SJCRH30 (cell line): ENCODE results near the gene ERMAP. TPM values are rescaled to one million over a fixed set of nuclear protein-coding genes. Genes with fewer than 3 reads are reported as not detected.

ENCODE experiments used
- DNase-seq, 2 experiments: peaks; one replicate each; pipeline ENCODE4 v3.0.0-alpha.2; 2015 to 2020
- H3K27ac ChIP-seq: fragments of 250-450 bp; sonication (Bioruptor Pico); 2 replicates; pipeline ENCODE4 v1.5.1; 2020; ENCODE audit warnings: mild to moderate bottlenecking, moderate library complexity
- H3K27me3 ChIP-seq: fragments of 250-450 bp; sonication (Bioruptor Pico); 2 replicates; pipeline ENCODE4 v1.5.1; 2020; ENCODE audit warnings: mild to moderate bottlenecking, moderate library complexity
- H3K36me3 ChIP-seq: fragments of 250-450 bp; sonication (Bioruptor Pico); 2 replicates; pipeline ENCODE4 v1.5.1; 2020; ENCODE audit warnings: mild to moderate bottlenecking, moderate library complexity
- H3K4me1 ChIP-seq: fragments of 250-450 bp; sonication (Bioruptor Pico); 2 replicates; pipeline ENCODE4 v1.5.1; 2020; ENCODE audit warnings: mild to moderate bottlenecking, moderate library complexity
- H3K4me3 ChIP-seq: fragments of 250-450 bp; sonication (Bioruptor Pico); 2 replicates; pipeline ENCODE4 v1.5.1; 2020; ENCODE audit warnings: mild to moderate bottlenecking, moderate library complexity
- H3K9me3 ChIP-seq: fragments of 250-450 bp; sonication (Bioruptor Pico); replicated peaks from 2 replicates; pipeline ENCODE4 v1.5.1; 2020; ENCODE audit warnings: mild to moderate bottlenecking, moderate library complexity
- total RNA-seq: library from RNA; depleted of rRNA; stranded (reverse); fragments of >200 nt; shearing (Covaris generic); gene quantifications from 2 replicates; pipeline ENCODE4 v1.2.3, GENCODE V29; 2014

The ERMAP gene
- total RNA-seq, 1 experiment from 2014 or later, result 1.8 TPM

DNA sequence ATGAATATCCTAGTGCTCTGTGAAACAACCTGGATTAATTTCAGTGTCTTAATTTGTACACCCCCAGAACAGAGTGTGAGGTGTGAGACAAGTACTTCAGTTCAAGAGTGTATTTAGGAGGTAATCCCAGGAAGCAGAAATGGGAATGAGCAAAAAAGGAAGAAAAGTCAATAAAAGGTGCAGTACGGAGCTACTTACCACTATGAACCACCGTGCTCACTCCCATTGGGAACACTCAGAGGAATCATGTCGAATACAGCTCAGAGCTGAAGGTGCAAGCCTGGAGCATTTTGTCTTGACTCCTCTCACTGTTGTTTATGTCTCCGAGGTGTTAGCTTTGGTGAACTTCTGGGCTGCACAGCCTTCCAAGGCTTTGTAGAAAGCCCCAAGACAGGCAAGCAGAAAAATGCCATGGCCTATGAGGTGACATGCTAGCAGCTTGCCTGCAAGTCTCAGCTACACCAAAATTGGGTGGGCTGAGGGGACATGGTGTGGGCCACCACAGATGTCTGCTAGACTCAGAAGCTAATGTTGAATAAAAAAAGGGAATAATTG is 7.6 kb downstream of the ERMAP start:
- Histone ChIP-seq H3K4me3 (peak overlapping the region; percentile 47), H3K27ac (peak overlapping the region; percentile 24; the same call in 1 of the 2 replicates), H3K9me3 (no peaks in the 10 kb centered on the region), H3K4me1 (peaks cover 26% of the 10 kb centered on the region), H3K36me3 (no peaks in the 10 kb centered on the region), H3K27me3 (no peaks in the 10 kb centered on the region)
- DNase-seq, result peak in 1 of 2 experiments; percentile 42

DNA sequence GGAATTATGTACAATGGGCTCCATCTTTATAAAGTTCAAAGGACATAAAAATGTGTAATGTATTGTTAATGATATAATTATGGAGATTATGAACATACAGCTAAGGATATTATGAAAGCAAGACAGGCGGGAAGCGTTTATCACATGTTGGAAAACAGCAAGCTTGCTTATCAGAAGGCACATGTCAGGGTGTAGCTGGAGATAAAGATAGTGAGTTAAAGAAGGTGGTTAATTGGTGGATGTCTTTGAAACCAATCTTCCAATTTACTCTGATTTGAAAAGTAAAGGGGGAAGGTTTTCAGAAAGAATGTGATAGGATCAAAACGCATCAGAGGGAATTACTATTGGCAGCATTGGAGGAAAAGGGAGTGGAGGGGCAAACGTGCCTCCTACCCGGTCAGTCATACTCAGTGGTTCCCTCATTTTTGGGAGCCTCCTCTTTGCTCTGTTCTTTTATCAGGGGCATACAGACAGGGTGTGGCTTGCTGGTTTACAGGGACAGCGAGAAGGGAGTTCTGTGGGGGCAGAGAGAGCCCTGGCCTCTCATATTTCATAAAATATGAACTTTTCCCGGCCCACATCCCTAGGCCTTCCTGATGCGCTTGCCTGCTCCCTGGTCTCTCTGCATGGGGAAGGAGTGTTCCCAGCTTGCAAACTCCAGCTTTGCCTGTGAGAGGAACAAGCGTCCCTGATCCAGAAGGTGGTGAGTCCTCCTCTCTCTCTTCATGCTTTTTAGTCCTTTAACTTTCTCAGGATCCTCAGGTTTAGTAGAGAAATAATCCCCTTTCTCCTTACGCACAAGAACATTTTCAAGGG is 8.3 kb downstream of the ERMAP start:
- Histone ChIP-seq H3K36me3 (no peaks in the 10 kb centered on the region), H3K4me3 (no peak overlapping the region; the same call in 1 of the 2 replicates), H3K27me3 (no peaks in the 10 kb centered on the region), H3K9me3 (no peaks in the 10 kb centered on the region), H3K27ac (no peak overlapping the region), H3K4me1 (peaks cover 26% of the 10 kb centered on the region)
- DNase-seq, result peak; percentile 48 to 62

DNA sequence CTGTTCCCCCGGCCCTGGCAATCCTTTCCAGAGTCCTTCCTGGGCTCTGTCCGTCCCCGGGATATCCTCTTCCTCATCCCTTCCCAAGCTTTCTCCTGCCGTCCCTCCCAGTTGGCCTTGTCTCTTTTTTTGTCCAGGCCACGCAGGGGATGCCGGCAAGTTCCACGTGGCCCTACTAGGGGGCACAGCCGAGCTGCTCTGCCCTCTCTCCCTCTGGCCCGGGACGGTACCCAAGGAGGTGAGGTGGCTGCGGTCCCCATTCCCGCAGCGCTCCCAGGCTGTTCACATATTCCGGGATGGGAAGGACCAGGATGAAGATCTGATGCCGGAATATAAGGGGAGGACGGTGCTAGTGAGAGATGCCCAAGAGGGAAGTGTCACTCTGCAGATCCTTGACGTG is 13.7 kb downstream of the ERMAP start:
- no peak overlapping the region for H3K4me3 ChIP-seq
- no peaks in the 10 kb centered on the region for H3K36me3 ChIP-seq
- no peak for DNase-seq
- H3K27me3 ChIP-seq, result no peaks in the 10 kb centered on the region
- peaks cover 20% of the 10 kb centered on the region for H3K4me1 ChIP-seq
- no peaks in the 10 kb centered on the region for H3K9me3 ChIP-seq
- H3K27ac ChIP-seq, result no peak overlapping the region

DNA sequence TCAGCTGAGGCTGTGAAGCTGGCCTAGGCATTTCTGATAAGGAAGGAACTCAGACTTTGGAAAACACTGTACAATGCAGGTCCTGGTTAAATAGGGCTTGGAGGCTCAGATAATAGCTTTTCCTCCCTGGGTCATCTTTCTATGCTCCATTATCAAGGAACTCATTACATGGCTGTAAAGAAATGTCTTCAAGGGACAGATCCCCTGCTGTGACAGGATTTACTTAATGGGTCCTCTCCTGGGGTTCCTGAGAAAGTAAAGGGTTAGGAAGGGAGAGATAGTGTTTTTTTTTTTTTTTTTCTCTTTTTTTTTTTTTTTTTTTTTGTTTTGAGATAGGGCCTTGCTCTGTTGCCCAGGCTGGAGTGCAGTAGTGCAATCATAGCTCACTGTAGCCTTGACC is 14.4 kb downstream of the ERMAP start:
- Histone ChIP-seq H3K4me1 (peaks cover 18% of the 10 kb centered on the region), H3K36me3 (no peaks in the 10 kb centered on the region), H3K27ac (no peak overlapping the region), H3K9me3 (no peaks in the 10 kb centered on the region), H3K4me3 (no peak overlapping the region), H3K27me3 (no peaks in the 10 kb centered on the region)
- no peak for DNase-seq

DNA sequence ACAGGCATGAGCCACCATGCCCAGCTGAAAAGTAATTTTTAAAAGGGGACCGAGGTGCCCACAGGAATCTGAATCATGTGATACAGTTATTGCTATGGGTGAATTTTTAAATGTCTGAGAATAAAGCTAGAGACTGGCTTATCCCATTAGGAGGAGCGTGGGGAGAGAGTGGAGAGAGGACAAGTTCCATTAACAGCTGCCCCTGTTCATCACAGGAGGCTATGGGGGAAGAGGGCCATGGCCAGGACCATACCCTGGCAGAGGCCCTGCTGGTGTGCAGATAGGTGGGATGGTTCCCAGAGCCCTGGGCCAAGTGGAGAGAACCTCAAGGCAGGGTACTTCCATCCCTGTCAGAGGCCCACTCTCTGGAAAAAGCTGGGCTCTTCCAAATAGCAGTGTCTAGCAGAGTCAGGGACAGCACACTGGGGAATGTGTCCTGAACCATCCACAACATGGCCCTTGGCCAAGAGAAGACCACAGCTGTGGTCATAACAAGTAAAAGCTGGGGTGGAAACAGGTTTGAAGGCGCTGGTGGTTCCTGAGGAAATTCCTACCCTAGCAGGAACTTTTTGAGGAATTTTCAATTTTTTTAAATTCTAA is 15.8 kb downstream of the ERMAP start:
- Histone ChIP-seq H3K4me1 (peaks cover 18% of the 10 kb centered on the region), H3K9me3 (no peaks in the 10 kb centered on the region), H3K4me3 (no peak overlapping the region), H3K27ac (peak overlapping the region; percentile 70), H3K36me3 (no peaks in the 10 kb centered on the region), H3K27me3 (no peaks in the 10 kb centered on the region)
- peak; percentile 87 to 90 for DNase-seq

DNA sequence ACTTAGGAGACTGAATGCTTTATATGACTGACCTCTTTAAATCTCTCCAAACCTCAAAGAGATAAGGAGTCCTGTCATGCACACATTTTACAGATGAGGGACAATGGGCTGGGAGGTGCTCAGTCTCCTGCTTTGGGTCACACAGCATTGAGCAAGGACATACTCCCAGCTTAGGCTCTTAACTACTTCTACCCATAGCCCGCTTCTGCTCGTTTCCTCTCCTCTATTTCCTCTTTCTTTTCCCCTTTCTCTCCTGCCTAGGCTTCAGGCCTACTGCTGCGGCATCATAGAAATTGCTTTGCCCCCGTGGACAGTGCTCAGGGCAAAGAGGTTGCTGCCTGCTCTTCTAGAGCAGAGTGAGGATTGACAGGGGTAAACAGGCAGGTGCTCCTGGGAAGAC is 17.1 kb downstream of the ERMAP start:
- no peaks in the 10 kb centered on the region for H3K9me3 ChIP-seq
- H3K36me3 ChIP-seq, result no peaks in the 10 kb centered on the region
- no peak overlapping the region for H3K4me3 ChIP-seq
- H3K4me1 ChIP-seq, result peaks cover 18% of the 10 kb centered on the region
- DNase-seq, result no peak
- H3K27ac ChIP-seq, result no peak overlapping the region
- H3K27me3 ChIP-seq, result no peaks in the 10 kb centered on the region

DNA sequence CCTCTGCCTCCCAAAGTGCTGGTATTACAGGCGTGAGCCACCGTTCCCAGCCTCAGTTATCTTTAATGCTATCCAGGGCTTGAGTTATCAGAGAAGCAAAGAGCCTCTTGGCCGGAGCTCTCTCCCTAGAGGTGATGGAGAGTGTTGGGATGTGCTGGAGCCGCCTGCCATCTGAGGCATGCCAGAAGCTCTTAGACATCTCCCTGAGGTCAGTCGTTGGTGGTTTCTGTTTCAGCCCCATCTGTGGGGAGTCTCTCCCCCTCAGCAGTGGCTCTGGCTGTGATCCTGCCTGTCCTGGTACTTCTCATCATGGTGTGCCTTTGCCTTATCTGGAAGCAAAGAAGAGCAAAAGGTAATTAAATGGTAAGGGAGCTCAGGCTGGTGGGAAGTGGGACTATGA is 17.9 kb downstream of the ERMAP start:
- Histone ChIP-seq H3K27me3 (no peaks in the 10 kb centered on the region), H3K4me3 (no peak overlapping the region), H3K27ac (no peak overlapping the region), H3K36me3 (no peaks in the 10 kb centered on the region), H3K4me1 (peaks cover 18% of the 10 kb centered on the region), H3K9me3 (no peaks in the 10 kb centered on the region)
- no peak for DNase-seq

DNA sequence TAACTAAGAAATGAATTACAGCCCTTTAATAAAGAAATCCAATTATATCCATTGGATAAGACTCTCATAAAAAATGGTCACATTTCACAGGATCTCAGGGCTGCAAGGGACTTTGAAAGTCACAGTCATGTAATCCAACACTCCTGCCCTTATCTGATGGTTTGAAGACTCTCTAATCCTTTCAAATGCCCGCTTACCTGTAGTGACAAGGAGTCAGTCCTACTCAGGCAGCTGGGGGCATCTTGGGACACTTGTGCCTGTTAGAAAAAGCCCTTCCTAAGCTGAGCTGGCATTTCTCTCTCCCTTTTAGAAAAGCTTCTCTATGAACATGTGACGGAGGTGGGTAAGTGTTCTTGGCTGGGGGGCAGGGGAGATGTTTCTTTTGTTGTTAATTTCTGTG is 18.5 kb downstream of the ERMAP start:
- Histone ChIP-seq H3K36me3 (no peaks in the 10 kb centered on the region), H3K4me3 (no peak overlapping the region), H3K4me1 (peaks cover 18% of the 10 kb centered on the region), H3K27ac (no peak overlapping the region), H3K27me3 (no peaks in the 10 kb centered on the region), H3K9me3 (no peaks in the 10 kb centered on the region)
- no peak for DNase-seq

DNA sequence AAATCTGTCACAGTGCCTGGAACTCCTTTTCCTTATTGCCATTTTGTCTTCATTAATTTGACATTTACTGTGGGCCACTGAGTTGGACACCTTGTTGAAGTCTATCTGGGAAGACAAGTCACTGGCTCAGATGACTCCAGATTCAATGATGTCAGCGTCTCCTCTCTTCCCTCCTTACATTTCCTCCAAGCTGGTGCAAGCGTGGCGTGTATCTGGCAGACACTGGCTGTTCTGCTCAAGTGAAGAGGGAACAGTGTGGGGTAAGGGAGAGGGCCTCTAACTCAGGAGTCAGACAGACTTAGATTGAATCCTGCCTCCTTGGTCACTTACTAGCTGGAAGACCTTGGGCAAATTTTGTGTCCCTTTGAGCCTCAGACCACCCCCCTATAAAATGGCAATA is 20.8 kb downstream of the ERMAP start:
- DNase-seq, result no peak
- H3K27ac ChIP-seq, result no peak overlapping the region

DNA sequence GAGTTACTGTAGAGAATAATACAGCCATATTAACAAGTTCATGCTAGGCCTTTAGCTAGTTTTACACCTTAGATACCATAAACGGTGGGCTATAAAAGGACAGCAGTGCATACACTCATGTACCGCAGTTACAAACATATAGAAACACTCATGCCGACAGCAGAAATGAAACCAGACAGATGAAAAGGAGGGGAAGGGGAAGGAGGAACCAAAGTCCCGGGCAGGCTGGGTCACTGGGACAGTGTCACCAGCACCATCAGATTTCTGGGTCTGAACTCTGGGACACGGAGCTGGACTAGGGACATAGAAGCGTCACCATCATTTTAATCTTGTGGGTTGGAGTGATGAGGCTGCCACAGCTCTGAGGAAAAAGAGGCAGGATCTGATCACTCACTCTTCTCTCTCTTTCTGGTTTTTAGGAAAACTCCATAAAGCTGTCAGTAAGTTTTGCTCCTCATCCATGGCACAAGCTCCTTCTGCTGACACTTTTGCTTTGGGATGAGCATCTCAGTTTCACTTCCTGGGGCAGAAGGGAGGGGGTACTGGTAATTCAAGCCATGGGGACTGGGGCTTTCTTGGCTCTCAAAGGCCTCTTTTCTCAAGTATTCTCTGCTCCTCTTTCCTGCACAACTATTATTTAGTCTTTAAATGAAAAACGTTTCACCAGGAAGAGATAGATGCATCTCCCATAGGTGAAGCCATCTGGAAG is 21.7 kb downstream of the ERMAP start:
- peaks cover 3% of the 10 kb centered on the region; the same call in 1 of the 2 replicates for H3K4me1 ChIP-seq
- no peak overlapping the region for H3K27ac ChIP-seq
- DNase-seq, result no peak
- no peak overlapping the region for H3K4me3 ChIP-seq
- no peaks in the 10 kb centered on the region for H3K9me3 ChIP-seq
- H3K27me3 ChIP-seq, result no peaks in the 10 kb centered on the region
- no peaks in the 10 kb centered on the region for H3K36me3 ChIP-seq

More for the DNA sequence above, 20.8 kb downstream of the ERMAP start:
- H3K36me3 ChIP-seq, result no peaks in the 10 kb centered on the region
- no peaks in the 10 kb centered on the region for H3K27me3 ChIP-seq
- peaks cover 12% of the 10 kb centered on the region for H3K4me1 ChIP-seq
- no peaks in the 10 kb centered on the region for H3K9me3 ChIP-seq
- no peak overlapping the region for H3K4me3 ChIP-seq

DNA sequence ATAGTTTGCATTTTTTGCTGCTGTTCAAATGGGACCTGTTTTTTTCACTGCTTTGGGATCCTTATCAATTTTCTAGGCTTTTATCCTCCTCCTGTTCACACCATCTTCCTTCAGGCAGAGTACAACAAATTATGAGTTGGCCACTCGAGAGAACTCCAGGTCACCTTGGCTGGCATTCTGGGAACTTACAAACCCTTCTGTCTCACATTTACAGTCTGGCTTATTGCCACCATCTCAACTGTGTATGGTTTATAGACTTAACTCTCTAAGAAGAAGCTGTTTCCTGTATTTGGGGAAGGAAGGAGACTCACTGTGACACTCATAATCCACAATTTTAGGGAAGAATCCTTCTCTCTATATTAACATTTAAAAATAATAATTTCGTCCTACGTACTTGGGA is 24.1 kb downstream of the ERMAP start:
- no peaks in the 10 kb centered on the region for H3K36me3 ChIP-seq
- DNase-seq, result no peak
- H3K4me1 ChIP-seq, result no peaks in the 10 kb centered on the region
- H3K9me3 ChIP-seq, result no peaks in the 10 kb centered on the region
- H3K27ac ChIP-seq, result no peak overlapping the region
- H3K27me3 ChIP-seq, result no peaks in the 10 kb centered on the region
- H3K4me3 ChIP-seq, result no peak overlapping the region

DNA sequence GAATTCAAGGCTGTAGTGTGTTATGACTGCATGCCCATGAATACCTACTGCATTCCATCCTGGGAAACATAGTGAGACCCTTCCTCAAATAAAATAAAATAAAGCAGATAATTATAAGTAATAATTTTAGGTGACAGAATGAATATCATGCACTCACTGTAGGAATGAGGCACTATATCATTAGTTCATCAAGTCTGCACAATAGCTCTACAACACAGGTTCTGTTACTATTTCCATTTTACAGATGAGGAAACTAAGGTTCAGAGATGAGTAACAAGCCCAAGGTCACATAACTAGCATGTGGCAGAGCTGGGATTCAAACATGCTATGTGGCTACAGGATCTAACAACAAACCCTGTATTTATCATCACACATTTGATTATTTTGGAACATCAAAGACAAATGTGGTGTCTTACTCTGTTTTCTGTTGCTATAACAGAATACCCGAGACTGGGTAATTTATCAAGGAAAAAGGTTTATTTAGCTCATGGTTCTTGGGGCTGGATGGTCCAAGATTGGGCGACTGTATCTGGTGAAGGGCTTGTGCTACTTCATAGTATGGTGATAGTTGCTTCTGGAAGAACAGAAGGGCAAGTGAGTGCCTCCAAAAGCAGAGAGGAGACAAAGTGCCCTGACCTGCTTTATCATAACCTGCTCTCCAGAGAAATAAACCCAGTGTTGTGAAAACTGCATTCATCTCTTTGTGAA is 24.7 kb downstream of the ERMAP start:
- Histone ChIP-seq H3K9me3 (no peaks in the 10 kb centered on the region), H3K27me3 (no peaks in the 10 kb centered on the region), H3K27ac (no peak overlapping the region), H3K4me3 (no peak overlapping the region), H3K36me3 (no peaks in the 10 kb centered on the region), H3K4me1 (no peaks in the 10 kb centered on the region)
- no peak for DNase-seq

DNA sequence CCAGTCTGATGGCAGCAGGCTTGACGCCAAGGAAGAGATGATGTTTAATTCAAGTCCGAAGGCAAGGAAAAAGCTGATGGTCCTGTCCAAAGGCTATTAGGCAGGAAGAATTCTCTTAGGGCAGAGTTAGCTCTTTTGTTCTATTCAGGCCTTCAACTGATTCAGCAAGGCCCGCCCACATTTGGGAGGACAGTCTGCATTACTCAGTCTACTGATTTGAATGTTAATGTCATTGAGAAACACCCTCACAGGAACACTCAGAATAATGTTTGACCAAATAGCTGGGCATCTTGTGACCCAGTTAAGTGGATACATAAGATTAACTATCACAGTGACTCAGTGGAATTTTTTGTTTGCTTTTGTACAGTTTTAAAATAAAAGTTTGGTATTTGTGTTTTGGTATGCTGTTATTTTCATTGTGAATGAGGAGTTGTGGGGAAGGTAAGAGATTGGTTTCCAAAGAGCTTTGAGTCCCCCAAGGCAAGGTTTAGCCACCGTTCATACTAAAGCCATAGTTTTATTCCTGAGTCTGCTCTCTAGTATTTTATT is 27.7 kb downstream of the ERMAP start:
- no peak for DNase-seq
- H3K4me1 ChIP-seq, result peaks cover 6% of the 10 kb centered on the region; the same call in 1 of the 2 replicates
- H3K27ac ChIP-seq, result no peak overlapping the region

DNA sequence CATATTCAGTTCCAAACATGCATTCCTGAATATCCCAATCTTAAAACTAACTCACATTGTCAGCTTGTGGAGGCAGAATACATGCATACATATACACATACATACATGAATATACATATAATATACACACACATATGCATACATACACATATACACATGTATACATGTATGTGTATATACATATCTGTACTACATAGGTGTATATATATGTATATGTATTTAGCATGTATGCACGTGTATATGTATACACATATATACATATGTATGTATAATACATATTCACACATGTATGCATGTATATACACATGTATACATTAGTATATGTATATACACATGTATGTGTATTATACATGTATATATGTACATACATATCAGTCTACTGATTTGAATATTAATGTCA is 28.3 kb downstream of the ERMAP start:
- Histone ChIP-seq H3K4me1 (peaks cover 6% of the 10 kb centered on the region; the same call in 1 of the 2 replicates), H3K36me3 (peaks cover 5% of the 10 kb centered on the region; the same call in 1 of the 2 replicates), H3K27ac (no peak overlapping the region), H3K27me3 (no peaks in the 10 kb centered on the region), H3K9me3 (no peaks in the 10 kb centered on the region), H3K4me3 (peak overlapping the region; percentile 79)
- no peak for DNase-seq

More for the DNA sequence above, 27.7 kb downstream of the ERMAP start:
- Histone ChIP-seq H3K9me3 (no peaks in the 10 kb centered on the region), H3K27me3 (no peaks in the 10 kb centered on the region), H3K36me3 (peaks cover 3% of the 10 kb centered on the region; the same call in 1 of the 2 replicates), H3K4me3 (no peak overlapping the region)
